Measurements from ENCODE around the gene BEND3. TPM values are rescaled to one million over a fixed set of nuclear protein-coding genes. Genes with fewer than 3 reads are reported as not detected.

BEND3 gene
- total RNA-seq, 1 experiment from 2014 or later, result 70.2 TPM

GRCh38 chr6:107128577-107128976 is 13.3 kb upstream of the BEND3 start:
- Histone ChIP-seq H3K79me2 (ENCODE audit: insufficient read depth, low read length) (no peaks in the 10 kb centered on the region), H3K27me3 (ENCODE audit: insufficient read depth, low read length) (no peaks in the 10 kb centered on the region), H3K23me2 (ENCODE audit: insufficient read length, low read depth, low read length, poor library complexity, severe bottlenecking) (no peaks in the 10 kb centered on the region), H3K23ac (ENCODE audit: insufficient read length, low read depth, low read length) (no peak overlapping the region), H2BK5ac (ENCODE audit: insufficient read length, low read length) (no peak overlapping the region), H3K4me1 (ENCODE audit: insufficient read depth, low read length) (peaks cover 12% of the 10 kb centered on the region; the same call in 1 of the 2 replicates), H4K20me1 (ENCODE audit: control insufficient read depth, insufficient read depth, insufficient read length) (no peaks in the 10 kb centered on the region), H2BK12ac (ENCODE audit: insufficient read length, low read depth, low read length) (no peak overlapping the region), H3K4ac (ENCODE audit: low read depth, low read length) (no peak overlapping the region), H3K9me3 (ENCODE audit: control insufficient read depth, low read depth, low read length) (no peaks in the 10 kb centered on the region), H3T11ph (ENCODE audit: low read length) (no peak overlapping the region), H4K8ac (replicated peaks; ENCODE audit: insufficient read length, low read depth, low read length) (no peak overlapping the region), H3K9ac (ENCODE audit: extremely low read depth, insufficient read length, low read length) (no peak overlapping the region), H3K14ac (ENCODE audit: insufficient read depth, low read length) (no peak overlapping the region), H3K27ac (ENCODE audit: insufficient read length, low read depth, low read length) (no peak overlapping the region), H4K5ac (ENCODE audit: insufficient read length, low read depth, low read length) (no peak overlapping the region), H3K4me2 (ENCODE audit: insufficient read depth, insufficient read length, low read length) (no peak overlapping the region), H2BK120ac (ENCODE audit: low read depth, low read length, poor library complexity, severe bottlenecking) (no peak overlapping the region), H2BK20ac (ENCODE audit: low read depth, low read length, poor library complexity, severe bottlenecking) (no peak overlapping the region), H4K91ac (ENCODE audit: insufficient read length, low read depth, low read length) (no peak overlapping the region), H2AK5ac (ENCODE audit: insufficient read length, low read length) (no peak overlapping the region), H3K18ac (ENCODE audit: insufficient read length, low read depth, low read length) (no peak overlapping the region), H2AFZ (ENCODE audit: low read length) (no peak overlapping the region), H3K79me1 (ENCODE audit: insufficient read depth, low read depth, low read length, poor library complexity, severe bottlenecking) (no peaks in the 10 kb centered on the region), H3K56ac (ENCODE audit: insufficient read length, low read depth, low read length) (no peak overlapping the region), H2BK15ac (ENCODE audit: low read depth, low read length) (no peak overlapping the region)
- Mint-ChIP-seq H3K9me3 (peaks cover 0 to 2% of the 10 kb centered on the region in 2 experiments; a peak in 1 of 5 replicates), H3K27ac (no peak overlapping the region), H3K36me3 (ENCODE audit: insufficient read depth in 1 of 3, low read depth in 3 of 3) (no peaks in the 10 kb centered on the region), H3K4me3 (no peak overlapping the region), H3K27me3 (ENCODE audit: low read depth) (no peaks in the 10 kb centered on the region), H3K4me1 (peaks cover 39 to 40% of the 10 kb centered on the region in 2 experiments)
- no peak for TF ChIP-seq CTCF (conservative IDR thresholded peaks at IDR 0.05)
- no peak for DNase-seq
- no CpG with 5 or more reads among the region's 2 CpGs for WGBS (ENCODE audit: extremely low coverage, insufficient read length, low lambda C conversion rate)

Measured in H9 (cell line).